OCI-LY3 (cell line): ENCODE measurements around the gene SLC25A29.

ENCODE experiments used
- EZH2phosphoT487 ChIP-seq: fragments of 200-600 bp; shearing (Covaris generic); IDR thresholded peaks from 2 replicates; pipeline ENCODE4 v1.6.1; 2018; ENCODE audit warnings: antibody characterized with exemption, mixed run types, low read depth
- TF ChIP-seq, protein P1 (sequence below): fragments of 200-600, 300-600 bp; sonication (generic); IDR thresholded peaks from 2 replicates; pipeline ENCODE4 v1.5.1; 2014; ENCODE audit warnings: antibody characterized with exemption, low read length, low read depth

DNA sequence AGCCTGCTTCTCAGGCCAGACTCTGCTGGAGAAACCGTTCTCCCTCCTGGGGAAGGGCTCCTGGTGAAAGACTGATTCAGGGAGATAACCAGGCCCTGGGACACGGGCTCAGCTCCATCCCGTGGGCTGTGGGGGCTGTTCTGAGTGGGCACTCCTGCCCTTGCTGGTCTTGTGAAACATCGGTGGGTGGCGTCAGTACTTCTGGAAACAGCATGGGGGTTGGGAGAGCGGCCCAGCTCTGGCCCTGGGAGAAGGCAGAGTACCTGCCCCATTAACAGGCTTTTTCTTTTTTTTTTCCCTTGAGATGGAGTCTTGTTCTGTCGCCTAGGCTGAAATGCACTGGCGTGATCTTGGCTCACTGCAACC is 17.7 kb upstream of the SLC25A29 start:
- TF ChIP-seq, protein P1, sequence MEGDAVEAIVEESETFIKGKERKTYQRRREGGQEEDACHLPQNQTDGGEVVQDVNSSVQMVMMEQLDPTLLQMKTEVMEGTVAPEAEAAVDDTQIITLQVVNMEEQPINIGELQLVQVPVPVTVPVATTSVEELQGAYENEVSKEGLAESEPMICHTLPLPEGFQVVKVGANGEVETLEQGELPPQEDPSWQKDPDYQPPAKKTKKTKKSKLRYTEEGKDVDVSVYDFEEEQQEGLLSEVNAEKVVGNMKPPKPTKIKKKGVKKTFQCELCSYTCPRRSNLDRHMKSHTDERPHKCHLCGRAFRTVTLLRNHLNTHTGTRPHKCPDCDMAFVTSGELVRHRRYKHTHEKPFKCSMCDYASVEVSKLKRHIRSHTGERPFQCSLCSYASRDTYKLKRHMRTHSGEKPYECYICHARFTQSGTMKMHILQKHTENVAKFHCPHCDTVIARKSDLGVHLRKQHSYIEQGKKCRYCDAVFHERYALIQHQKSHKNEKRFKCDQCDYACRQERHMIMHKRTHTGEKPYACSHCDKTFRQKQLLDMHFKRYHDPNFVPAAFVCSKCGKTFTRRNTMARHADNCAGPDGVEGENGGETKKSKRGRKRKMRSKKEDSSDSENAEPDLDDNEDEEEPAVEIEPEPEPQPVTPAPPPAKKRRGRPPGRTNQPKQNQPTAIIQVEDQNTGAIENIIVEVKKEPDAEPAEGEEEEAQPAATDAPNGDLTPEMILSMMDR = no peak
- TF ChIP-seq EZH2phosphoT487 = no peak
